Fibroblast of lung (primary cell): ENCODE results near the gene SPEN. TPM values are rescaled to one million over a fixed set of nuclear protein-coding genes. Genes with fewer than 3 reads are reported as not detected.
A peak's percentile ranks its signal among the peaks of the same experiment; 100 is the strongest.
"Not testable (repeated sequence)": the region's sequence is repeated elsewhere in the genome, so short reads cannot be mapped to it uniquely, and the experiment has no call there.

Source experiments
- DNase-seq, 2 donors: peaks; one replicate each; pipeline versions ENCODE4 v3.0.0 to v3.0.0-alpha.2; 2010; ENCODE audit warnings: low read depth in 2 of 2
- H2AFZ ChIP-seq: 2 replicates; pipeline ENCODE4 v1.5.1; 2012; ENCODE audit warnings: low read length, control low read depth, inconsistent platforms
- H3K27ac ChIP-seq: 2 replicates; pipeline ENCODE4 v1.5.1; 2011; ENCODE audit warnings: low read length, control low read depth; ENCODE audit not compliant: insufficient read depth
- H3K27me3 ChIP-seq: 2 replicates; pipeline ENCODE4 v1.5.1; 2011; ENCODE audit warnings: mild to moderate bottlenecking, low read length; ENCODE audit not compliant: control insufficient read depth, insufficient read depth
- H3K36me3 ChIP-seq: 2 replicates; pipeline ENCODE4 v1.5.1; 2011; ENCODE audit warnings: low read length; ENCODE audit not compliant: control insufficient read depth, insufficient read depth
- H3K4me1 ChIP-seq: 2 replicates; pipeline ENCODE4 v1.5.1; 2011; ENCODE audit warnings: low read length; ENCODE audit not compliant: control insufficient read depth, insufficient read depth; ENCODE audit errors: extremely low read depth
- H3K4me2 ChIP-seq: 2 replicates; pipeline ENCODE4 v1.5.1; 2011; ENCODE audit warnings: low read length, control low read depth; ENCODE audit not compliant: insufficient read depth; ENCODE audit errors: extremely low read depth
- H3K4me3 ChIP-seq, 4 experiments: fragments of 200-600 bp in 1 of 4; sonication (generic) in 1 of 4; replicated peaks in 1 of 4; 2 replicates each; pipeline ENCODE4 v1.5.1; 2011 to 2016; ENCODE audit warnings: low read length in 4 of 4, low read depth in 3 of 4, mild to moderate bottlenecking in 3 of 4, control low read depth in 2 of 4, inconsistent platforms in 1 of 4, mixed read lengths in 1 of 4; ENCODE audit not compliant: insufficient read depth in 1 of 4; ENCODE audit errors: control extremely low read depth in 1 of 4
- H3K79me2 ChIP-seq: 2 replicates; pipeline ENCODE4 v1.5.1; 2012; ENCODE audit warnings: mild to moderate bottlenecking, low read length, inconsistent platforms; ENCODE audit not compliant: control insufficient read depth, insufficient read depth
- H3K9ac ChIP-seq: 2 replicates; pipeline ENCODE4 v1.5.1; 2011; ENCODE audit warnings: mild to moderate bottlenecking, low read length, control low read depth; ENCODE audit not compliant: insufficient read depth
- H3K9me3 ChIP-seq: 2 replicates; pipeline ENCODE4 v1.5.1; 2012; ENCODE audit warnings: low read depth, low read length; ENCODE audit not compliant: control insufficient read depth, insufficient read depth
- H4K20me1 ChIP-seq: 2 replicates; pipeline ENCODE4 v1.5.1; 2011; ENCODE audit warnings: low read length; ENCODE audit not compliant: control insufficient read depth, insufficient read depth; ENCODE audit errors: extremely low read depth
- EZH2 ChIP-seq: IDR thresholded peaks from 2 replicates; pipeline ENCODE4 v1.5.1; 2012; ENCODE audit warnings: low read length, control low read depth, mild to moderate bottlenecking; ENCODE audit errors: missing control alignments
- polyA plus RNA-seq, 2 donors: library from polyadenylated mRNA; depleted of rRNA in 1 of 2; stranded (reverse) in 1 of 2; unstranded in 1 of 2; fragments of >200 nt; gene quantifications; 2 replicates each; pipeline ENCODE4 v1.2.1, GENCODE V29; 2011 to 2012; ENCODE audit warnings: missing spikeins in 1 of 2
- total RNA-seq: library from RNA; depleted of rRNA; stranded (reverse); fragments of >200 nt; gene quantifications from 2 replicates; pipeline ENCODE4 v1.2.1, GENCODE V29; 2014
- TF ChIP-seq, protein P1 (sequence below), 2 donors: IDR thresholded peaks in 1 of 2; conservative IDR thresholded peaks in 1 of 2; 1 replicate in 1 of 2; 2 replicates in 1 of 2; pipeline ENCODE4 v1.5.1; 2011 to 2012; ENCODE audit warnings: low read length in 2 of 2, control low read depth in 1 of 2, inconsistent platforms in 1 of 2, low read depth in 1 of 2, mild to moderate bottlenecking in 1 of 2

Gene SPEN
- total and polyA plus RNA-seq, 2 donors (not counting 1 experiment from before 2014, with no cell fraction given): 5.1 to 11.9 TPM

DNA sequence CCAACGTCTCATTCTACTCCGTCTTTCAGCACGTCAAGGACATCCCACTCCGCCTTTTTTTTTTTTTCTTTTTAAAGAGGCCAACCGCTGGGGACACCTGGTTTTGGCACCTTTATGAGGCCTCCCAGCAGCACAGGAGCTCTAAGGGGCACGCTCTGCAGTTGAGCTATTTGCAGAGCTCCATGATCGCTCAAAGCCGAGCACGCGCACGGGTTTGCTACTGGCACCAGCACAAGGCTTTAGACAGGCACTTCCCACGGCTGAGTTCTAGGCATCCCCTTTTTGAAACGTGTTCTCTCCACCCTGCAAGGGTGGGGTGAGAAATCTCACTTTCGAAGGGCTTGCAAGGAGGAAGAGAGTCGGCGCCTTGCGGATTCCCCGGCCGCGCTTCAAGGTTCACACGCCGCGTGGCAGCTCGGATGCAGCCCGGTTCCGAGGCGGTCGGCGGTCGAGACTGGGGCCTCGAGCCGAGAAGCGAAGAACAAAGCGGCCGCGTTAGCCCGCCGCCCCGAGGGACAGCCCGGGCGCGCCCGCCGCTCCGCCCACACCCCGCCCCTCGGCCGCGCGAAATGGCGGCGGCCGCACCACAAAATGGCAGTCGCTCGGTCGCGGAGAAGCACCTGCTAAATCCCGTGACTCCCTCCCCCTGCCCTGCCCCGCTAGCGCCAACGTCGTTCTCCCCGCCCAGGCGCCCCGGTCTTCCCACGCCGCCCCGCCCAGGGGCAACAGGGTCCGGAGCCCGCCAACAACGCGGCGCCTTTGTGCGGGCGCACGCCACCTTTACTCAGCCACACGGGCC, 12.9 kb upstream of the SPEN start:
- Histone ChIP-seq H4K20me1 (no peaks in the 10 kb centered on the region), H3K9me3 (no peaks in the 10 kb centered on the region), H3K27ac (peak overlapping the region; percentile 98), H3K79me2 (no peaks in the 10 kb centered on the region), H2AFZ (peak overlapping the region; percentile 88), H3K9ac (peak overlapping the region; percentile 91), H3K4me2 (peak overlapping the region; percentile 98), H3K27me3 (no peaks in the 10 kb centered on the region), H3K4me1 (no peaks in the 10 kb centered on the region), H3K36me3 (no peaks in the 10 kb centered on the region), H3K4me3 (peak overlapping the region; percentile 87 to 98 (median 90))
- TF ChIP-seq, protein P1, sequence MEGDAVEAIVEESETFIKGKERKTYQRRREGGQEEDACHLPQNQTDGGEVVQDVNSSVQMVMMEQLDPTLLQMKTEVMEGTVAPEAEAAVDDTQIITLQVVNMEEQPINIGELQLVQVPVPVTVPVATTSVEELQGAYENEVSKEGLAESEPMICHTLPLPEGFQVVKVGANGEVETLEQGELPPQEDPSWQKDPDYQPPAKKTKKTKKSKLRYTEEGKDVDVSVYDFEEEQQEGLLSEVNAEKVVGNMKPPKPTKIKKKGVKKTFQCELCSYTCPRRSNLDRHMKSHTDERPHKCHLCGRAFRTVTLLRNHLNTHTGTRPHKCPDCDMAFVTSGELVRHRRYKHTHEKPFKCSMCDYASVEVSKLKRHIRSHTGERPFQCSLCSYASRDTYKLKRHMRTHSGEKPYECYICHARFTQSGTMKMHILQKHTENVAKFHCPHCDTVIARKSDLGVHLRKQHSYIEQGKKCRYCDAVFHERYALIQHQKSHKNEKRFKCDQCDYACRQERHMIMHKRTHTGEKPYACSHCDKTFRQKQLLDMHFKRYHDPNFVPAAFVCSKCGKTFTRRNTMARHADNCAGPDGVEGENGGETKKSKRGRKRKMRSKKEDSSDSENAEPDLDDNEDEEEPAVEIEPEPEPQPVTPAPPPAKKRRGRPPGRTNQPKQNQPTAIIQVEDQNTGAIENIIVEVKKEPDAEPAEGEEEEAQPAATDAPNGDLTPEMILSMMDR (conservative IDR thresholded peaks at IDR 0.05 in 1 of 2, IDR thresholded peaks at IDR 0.05 in 1 of 2; ENCODE audit: low read depth in 1 of 2, low read length in 2 of 2): no peak
- no peak for TF ChIP-seq EZH2
- DNase-seq: peak; percentile 93 to 95

DNA sequence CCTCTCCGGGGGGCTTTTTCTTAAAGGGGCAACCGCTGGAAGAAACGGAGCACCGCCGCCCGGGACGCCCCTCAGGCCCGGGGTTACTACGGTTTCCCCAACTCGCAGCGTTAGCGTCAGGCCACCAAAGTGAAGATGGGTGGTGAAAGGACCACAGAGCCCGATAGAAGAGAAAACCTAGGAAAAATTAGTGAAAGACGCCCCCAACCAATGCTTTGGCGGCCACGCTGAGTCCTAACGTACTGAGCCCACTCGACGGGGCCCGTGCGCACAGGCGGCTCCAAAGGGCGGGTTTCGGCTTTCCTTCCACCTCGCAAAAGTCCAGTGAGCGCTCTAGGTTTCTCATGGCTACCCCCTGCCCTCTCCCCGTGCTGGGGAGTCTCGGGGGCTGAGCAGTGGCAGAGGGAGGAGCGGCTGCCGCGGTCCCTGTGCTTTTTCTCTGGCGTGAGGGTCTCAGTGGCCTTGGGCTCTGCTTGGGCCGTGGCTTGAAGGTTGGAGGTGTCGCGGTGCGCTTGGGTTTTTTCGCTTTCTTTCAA, 12.2 kb upstream of the SPEN start:
- Histone ChIP-seq H3K36me3 (no peaks in the 10 kb centered on the region), H3K9me3 (no peaks in the 10 kb centered on the region), H4K20me1 (no peaks in the 10 kb centered on the region), H3K27ac (peak overlapping the region; percentile 98), H3K79me2 (no peaks in the 10 kb centered on the region), H3K27me3 (no peaks in the 10 kb centered on the region), H3K4me1 (no peaks in the 10 kb centered on the region), H3K4me3 (peak overlapping the region; percentile 43 to 94 (median 72)), H2AFZ (peak overlapping the region; percentile 77), H3K4me2 (peak overlapping the region; percentile 98), H3K9ac (peak overlapping the region; percentile 91)
- DNase-seq: no peak
- TF ChIP-seq, protein P1 (conservative IDR thresholded peaks at IDR 0.05 in 1 of 2, IDR thresholded peaks at IDR 0.05 in 1 of 2; ENCODE audit: low read depth in 1 of 2, low read length in 2 of 2): no peak
- no peak for TF ChIP-seq EZH2

DNA sequence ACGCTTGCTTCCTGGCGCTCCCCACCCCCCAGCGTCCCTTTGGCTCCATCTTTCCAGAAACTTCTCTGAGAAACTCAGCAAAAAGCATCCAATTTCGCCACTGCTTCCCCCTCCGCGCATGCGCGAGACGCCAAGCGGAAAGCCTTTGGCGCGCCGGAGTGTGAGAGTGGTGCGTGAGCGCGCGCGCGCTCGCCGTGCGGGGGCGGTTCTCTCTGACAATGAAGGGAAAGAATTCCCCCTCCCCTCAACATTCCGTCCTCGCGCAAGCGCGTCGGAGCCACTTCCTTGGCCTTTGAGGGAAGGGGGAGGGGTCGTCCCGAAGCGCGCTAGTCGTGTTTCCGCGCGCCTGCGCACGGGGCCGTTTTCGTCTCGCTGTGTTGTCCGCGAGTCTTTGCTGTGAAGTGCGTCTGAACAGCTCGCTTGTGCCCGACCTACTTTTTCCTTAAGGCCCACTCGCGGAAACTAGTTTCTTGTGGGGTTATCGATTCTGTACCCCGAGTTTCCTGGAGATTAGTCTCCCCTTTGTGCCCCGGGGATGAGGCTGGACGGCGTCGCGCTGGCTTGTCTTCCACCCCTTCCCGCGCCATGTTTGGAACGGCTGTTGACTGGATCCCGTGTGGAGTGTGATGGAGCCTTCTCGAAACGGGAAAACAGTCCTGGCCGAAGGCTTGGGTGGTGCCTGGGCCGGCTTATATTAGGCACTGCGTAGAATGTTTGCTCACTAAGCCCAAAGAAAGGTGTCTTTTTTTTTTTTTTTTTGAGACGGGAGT, 11.6 kb upstream of the SPEN start:
- H4K20me1 ChIP-seq: no peaks in the 10 kb centered on the region
- peak overlapping the region; percentile 98 for H3K27ac ChIP-seq
- H3K9me3 ChIP-seq: no peaks in the 10 kb centered on the region
- H3K79me2 ChIP-seq: no peaks in the 10 kb centered on the region
- DNase-seq: peak; percentile 98 to 99
- H3K4me1 ChIP-seq: no peaks in the 10 kb centered on the region
- no peaks in the 10 kb centered on the region for H3K27me3 ChIP-seq
- peak overlapping the region; percentile 43 to 94 (median 78) for H3K4me3 ChIP-seq
- H3K36me3 ChIP-seq: no peaks in the 10 kb centered on the region
- peak overlapping the region; percentile 96 for H2AFZ ChIP-seq
- peak overlapping the region; percentile 91 for H3K9ac ChIP-seq
- TF ChIP-seq, protein P1 (conservative IDR thresholded peaks at IDR 0.05 in 1 of 2, IDR thresholded peaks at IDR 0.05 in 1 of 2; ENCODE audit: low read depth in 1 of 2, low read length in 2 of 2): no peak
- no peak for TF ChIP-seq EZH2
- peak overlapping the region; percentile 98 for H3K4me2 ChIP-seq

DNA sequence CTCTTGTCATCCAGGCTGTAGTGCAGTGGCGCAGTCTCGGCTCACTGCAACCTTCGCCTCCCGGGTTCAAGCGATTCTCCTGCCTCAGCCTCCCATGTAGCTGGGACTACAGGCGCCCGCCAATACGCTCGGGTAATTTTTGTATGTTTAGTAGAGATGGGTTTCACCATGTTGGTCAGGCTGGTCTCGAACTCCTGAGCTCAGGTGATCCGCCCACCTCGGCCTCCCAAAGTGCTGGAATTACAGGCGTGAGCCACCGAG, 11.1 kb upstream of the SPEN start:
- H3K9ac ChIP-seq: not testable (repeated sequence)

More for the DNA sequence above, 11.1 kb upstream of the SPEN start:
- H3K4me2 ChIP-seq: peak overlapping the region; percentile 90
- H3K27me3 ChIP-seq, DNase-seq, H3K79me2 ChIP-seq, H3K9me3 ChIP-seq, H2AFZ ChIP-seq, H4K20me1 ChIP-seq, H3K4me1 ChIP-seq, H3K36me3 ChIP-seq: not testable (repeated sequence)
- H3K27ac ChIP-seq: peak overlapping the region; percentile 98
- peak overlapping the region in 3 of 4 experiments; percentile 40 to 70 (median 69) for H3K4me3 ChIP-seq
